Tibial nerve (tissue), 4 donors: ENCODE results near the gene AP4B1. TPM values are rescaled to one million over a fixed set of nuclear protein-coding genes. Genes with fewer than 3 reads are reported as not detected.

ENCODE experiments used
- DNase-seq, 2 donors: peaks; one replicate each; pipeline ENCODE4 v3.0.0-alpha.2; 2019; ENCODE audit warnings: low spot score in 2 of 2
- H3K27ac ChIP-seq, 4 donors: fragments of 200-600 bp; sonication (generic) in 3 of 4; one replicate each; pipeline ENCODE4 v1.5.1; 2017 to 2019; ENCODE audit warnings: mild to moderate bottlenecking in 1 of 4
- H3K27me3 ChIP-seq, 2 donors: fragments of 200-600 bp; sonication (generic) in 1 of 2; one replicate each; pipeline versions ENCODE4 v1.5.1 to v1.6.0; 2017 to 2019
- H3K36me3 ChIP-seq, 3 donors: fragments of 200-600 bp; sonication (generic); one replicate each; pipeline ENCODE4 v1.5.1; 2018 to 2019
- H3K4me1 ChIP-seq, 4 donors: fragments of 200-600 bp; sonication (generic) in 3 of 4; one replicate each; pipeline ENCODE4 v1.5.1; 2017 to 2019
- H3K4me3 ChIP-seq, 4 donors: fragments of 200-600 bp; sonication (generic) in 3 of 4; one replicate each; pipeline ENCODE4 v1.5.1; 2017 to 2019; ENCODE audit warnings: mild to moderate bottlenecking in 1 of 4, moderate library complexity in 1 of 4
- H3K9me3 ChIP-seq, 4 donors: fragments of 200-600 bp; sonication (generic) in 3 of 4; one replicate each; pipeline ENCODE4 v1.5.1; 2017 to 2019
- CTCF ChIP-seq, 5 experiments: fragments of 200-600 bp in 3 of 5; fragments of 450-650 bp in 2 of 5; sonication (generic) in 3 of 5; IDR thresholded peaks; one replicate each; pipeline ENCODE4 v1.5.1; 2016 to 2019; ENCODE audit warnings: antibody characterized with exemption in 5 of 5, mild to moderate bottlenecking in 3 of 5, moderate library complexity in 2 of 5
- EP300 ChIP-seq, 2 donors: sonication (generic); formaldehyde crosslinking; IDR thresholded peaks; one replicate each; pipeline ENCODE4 v1.6.1; 2017; ENCODE audit warnings: antibody characterized with exemption in 2 of 2, mild to moderate bottlenecking in 1 of 2
- POLR2A ChIP-seq, 2 donors: fragments of 450-650 bp; IDR thresholded peaks; one replicate each; pipeline ENCODE4 v1.6.1; 2017; ENCODE audit warnings: antibody characterized with exemption in 2 of 2, mild to moderate bottlenecking in 2 of 2, moderate library complexity in 2 of 2
- WGBS, 2 donors: methylation state at CpG; one replicate each; pipeline ENCODE4 v1.1.5; 2018; 5-methylcytosine and 5-hydroxymethylcytosine counted together
- total RNA-seq, 4 donors: library from RNA; depleted of rRNA; stranded (reverse); fragments of >200 nt; gene quantifications; one replicate each; pipeline ENCODE4 v1.1.0, GENCODE V29; 2016

The AP4B1 gene
- total RNA-seq, 4 donors from 2014 or later: 22.1 to 39.9 (median 34.5) TPM

DNA sequence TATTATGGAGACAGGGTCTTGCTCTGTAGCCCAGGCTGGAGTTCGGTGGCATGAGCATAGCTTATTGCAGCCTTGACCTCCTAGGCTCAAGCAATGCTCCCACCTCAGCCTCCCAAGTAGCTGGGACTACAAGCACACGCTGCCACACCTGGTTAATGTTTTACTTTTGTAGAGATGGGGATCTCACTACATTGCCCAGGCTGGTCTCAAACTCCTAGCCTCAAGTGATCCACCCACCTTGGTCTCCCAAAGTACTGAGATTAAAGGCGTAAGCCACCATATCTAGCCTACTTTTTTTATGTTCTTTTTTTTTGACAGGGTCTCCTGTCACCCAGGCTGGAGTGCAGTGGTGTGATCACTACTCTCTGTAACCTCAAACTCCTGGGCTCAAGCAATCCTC is 11.3 kb downstream of the AP4B1 start:
- Histone ChIP-seq H3K27me3 (no peaks in the 10 kb centered on the region), H3K9me3 (no peaks in the 10 kb centered on the region), H3K4me1 (no peaks in the 10 kb centered on the region), H3K27ac (no peak overlapping the region), H3K4me3 (no peak overlapping the region), H3K36me3 (peaks cover 0 to 44% (median 12%) of the 10 kb centered on the region in 3 donors)
- no peak for TF ChIP-seq CTCF (IDR thresholded peaks at IDR 0.05)
- TF ChIP-seq EP300 (IDR thresholded peaks at IDR 0.05): no peak
- no peak for TF ChIP-seq POLR2A (IDR thresholded peaks at IDR 0.05)
- 94 to 96% methylated on average over 3 of the region's 3 CpGs for WGBS, 2 donors
- no peak for DNase-seq

DNA sequence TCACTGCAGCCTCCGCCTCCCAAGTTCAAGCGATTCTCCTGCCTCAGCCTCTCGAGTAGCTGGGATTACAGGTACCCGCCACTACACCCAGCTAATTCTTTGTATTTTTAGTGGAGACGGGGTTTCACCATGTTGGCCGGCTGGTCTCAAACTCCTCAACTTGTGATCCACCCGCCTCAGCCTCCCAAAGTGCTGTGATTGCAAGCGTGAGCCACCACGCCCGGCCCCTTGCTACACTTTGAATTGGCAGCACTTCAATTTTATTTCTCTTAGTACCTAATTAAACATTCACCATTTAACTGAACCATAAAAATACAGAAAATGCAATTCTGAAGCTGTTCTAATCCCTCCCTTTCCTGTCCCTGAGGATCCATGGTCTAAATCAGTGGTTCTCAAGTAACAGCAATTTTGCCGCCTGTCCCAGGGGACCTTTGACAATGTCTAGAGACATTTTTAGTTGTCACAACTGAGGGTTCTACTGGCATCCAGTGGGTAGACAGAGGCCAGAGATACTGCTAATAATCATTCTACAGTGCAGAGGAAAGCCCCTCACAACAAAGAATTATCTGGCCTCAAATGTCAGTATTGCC is 12.9 kb downstream of the AP4B1 start:
- no peak overlapping the region for H3K4me3 ChIP-seq
- TF ChIP-seq EP300 (IDR thresholded peaks at IDR 0.05) (no peak), POLR2A (IDR thresholded peaks at IDR 0.05) (no peak), CTCF (IDR thresholded peaks at IDR 0.05) (no peak)

DNA sequence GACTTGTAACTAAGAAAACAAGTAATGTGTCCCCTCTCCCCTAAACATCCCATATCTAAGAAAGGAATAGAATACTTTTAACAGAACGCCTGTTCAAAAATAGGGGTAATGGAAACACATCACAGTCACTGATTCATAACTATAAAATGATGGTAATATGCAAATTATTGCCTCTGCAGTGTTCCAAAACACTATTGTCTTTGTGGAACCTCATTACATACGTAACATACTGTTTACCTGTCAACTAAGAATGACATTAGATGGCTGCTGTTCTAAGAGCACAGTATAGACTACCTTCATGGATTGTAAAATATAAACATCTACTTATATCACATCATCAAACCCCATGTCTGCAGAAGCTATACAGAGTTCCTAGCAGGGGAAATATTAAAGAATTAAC is 13.8 kb downstream of the AP4B1 start:
- no peaks in the 10 kb centered on the region for H3K9me3 ChIP-seq
- H3K4me3 ChIP-seq: no peak overlapping the region
- TF ChIP-seq CTCF (IDR thresholded peaks at IDR 0.05): no peak
- TF ChIP-seq POLR2A (IDR thresholded peaks at IDR 0.05): no peak
- TF ChIP-seq EP300 (IDR thresholded peaks at IDR 0.05): no peak
- 63 to 69% methylated on average over 2 of the region's 2 CpGs for WGBS, 2 donors
- no peak for DNase-seq
- no peak overlapping the region for H3K27ac ChIP-seq
- H3K4me1 ChIP-seq: no peaks in the 10 kb centered on the region
- H3K27me3 ChIP-seq: no peaks in the 10 kb centered on the region
- H3K36me3 ChIP-seq: peaks cover 0 to 19% (median 6%) of the 10 kb centered on the region in 3 donors

More for the DNA sequence above, 12.9 kb downstream of the AP4B1 start:
- Histone ChIP-seq H3K4me1 (no peaks in the 10 kb centered on the region), H3K27ac (no peak overlapping the region), H3K27me3 (no peaks in the 10 kb centered on the region), H3K9me3 (no peaks in the 10 kb centered on the region), H3K36me3 (peaks cover 0 to 28% (median 6%) of the 10 kb centered on the region in 3 donors)
- DNase-seq: no peak
- WGBS, 2 donors: 90% methylated on average over 11 of the region's 11 CpGs

- peak within 1 kb of the TSS in 1 of 4 donors; percentile 18 for H3K4me3 ChIP-seq
- no peaks in the 10 kb centered on the region for H3K4me1 ChIP-seq
- no peak for DNase-seq
- no peaks in the 10 kb centered on the region for H3K9me3 ChIP-seq
- no peaks in the 10 kb centered on the region for H3K27me3 ChIP-seq
- WGBS, 2 donors: 77 to 78% methylated on average over 6 of the region's 6 CpGs
- TF ChIP-seq CTCF (IDR thresholded peaks at IDR 0.05) (no peak), POLR2A (IDR thresholded peaks at IDR 0.05) (no peak), EP300 (IDR thresholded peaks at IDR 0.05) (no peak)
- H3K36me3 ChIP-seq: peaks cover 0 to 4% (median 0%) of the 10 kb centered on the region in 3 donors
- peak within 1 kb of the TSS in 1 of 4 donors; percentile 40 for H3K27ac ChIP-seq
Observed at GRCh38 chr1:113887402-113888175, 17.0 kb downstream of the AP4B1 start, which contains the start of gene BCL2L15. Gene BCL2L15 (minus strand): TSS chr1:113887581. CDS start chr1:113887375, 206 bp downstream.
